ENCODE data around the gene ADAMTSL1. TPM values are rescaled to one million over a fixed set of nuclear protein-coding genes. Genes with fewer than 3 reads are reported as not detected.

ADAMTSL1 gene
- total and polyA plus RNA-seq, 8 donors = 1.1 to 98.8 (median 8.4) TPM

DNA sequence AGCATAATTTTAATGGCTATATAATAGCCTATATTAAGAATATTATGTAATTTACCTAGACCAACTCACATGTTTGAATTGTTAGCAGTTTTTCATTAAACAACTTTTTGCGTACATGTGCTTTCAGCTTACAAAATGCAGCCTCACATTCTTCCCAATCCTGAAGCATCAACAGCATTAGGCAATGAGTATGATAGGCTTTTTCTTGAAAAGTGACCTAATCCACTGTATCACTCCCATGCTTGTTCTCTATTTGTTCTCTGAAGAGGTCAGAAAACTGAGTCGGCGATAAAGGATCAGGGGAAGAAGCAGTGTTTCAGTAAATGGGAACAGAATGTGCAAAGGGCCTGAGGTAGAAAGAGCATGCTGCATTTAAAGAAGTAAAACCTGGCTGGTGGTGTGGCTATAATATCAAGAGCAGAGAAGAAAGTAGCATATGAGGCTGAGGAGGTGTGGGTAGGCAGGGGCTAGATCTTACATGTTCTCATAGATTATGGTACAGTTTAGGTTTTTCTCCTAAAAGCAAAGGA lies 346.7 kb downstream of the ADAMTSL1 start:
- no peaks in the 10 kb centered on the region for H3K27me3 ChIP-seq
- no peak for DNase-seq
- no peak for TF ChIP-seq EP300 (IDR thresholded peaks at IDR 0.05)
- no peak overlapping the region for H3K4me3 ChIP-seq
- intact Hi-C loops (cut with DNase I; ENCODE audit: low total_unique reads) = no loop called here
- peaks cover 9 to 43% (median 30%) of the 10 kb centered on the region in 4 donors for H3K4me1 ChIP-seq
- peaks cover 0 to 8% (median 0%) of the 10 kb centered on the region in 4 donors for H3K36me3 ChIP-seq
- no peak overlapping the region for H3K27ac ChIP-seq
- WGBS, 5 donors = 76 to 96% (median 93%) methylated on average over 3 of the region's 3 CpGs
- H3K9me3 ChIP-seq = no peaks in the 10 kb centered on the region

DNA sequence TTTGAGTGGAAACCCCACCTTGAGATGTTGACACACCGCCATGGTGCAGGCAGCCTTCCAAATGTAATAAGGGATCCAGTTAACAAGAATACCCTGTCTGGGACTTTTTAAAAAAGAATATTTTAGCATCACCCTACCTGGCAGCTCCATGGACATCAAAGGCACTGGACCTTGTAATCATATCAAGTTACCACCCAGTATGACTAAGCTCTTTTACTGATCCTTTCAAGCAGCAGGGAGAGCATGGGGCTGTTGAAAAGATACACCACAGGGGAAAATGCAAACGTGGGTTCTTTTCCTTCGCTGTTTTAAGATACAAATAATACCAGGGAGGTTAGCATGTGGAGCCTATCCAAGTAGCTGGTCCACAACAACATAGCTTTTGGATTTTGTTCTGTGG lies 347.8 kb downstream of the ADAMTSL1 start:
- Histone ChIP-seq H3K27ac (peak overlapping the region in 3 of 5 donors; percentile 1 to 51 (median 48)), H3K36me3 (peaks cover 0 to 8% (median 0%) of the 10 kb centered on the region in 4 donors), H3K4me3 (no peak overlapping the region), H3K4me1 (peaks cover 11 to 52% (median 38%) of the 10 kb centered on the region in 4 donors), H3K9me3 (no peaks in the 10 kb centered on the region), H3K27me3 (no peaks in the 10 kb centered on the region)
- no peak for DNase-seq
- 46 to 55% (median 51%) methylated on average over 3 of the region's 3 CpGs for WGBS, 5 donors
- intact Hi-C loops (cut with DNase I; ENCODE audit: low total_unique reads) = no loop called here
- no peak for TF ChIP-seq CTCF (IDR thresholded peaks at IDR 0.05)
- TF ChIP-seq POLR2AphosphoS5 (IDR thresholded peaks at IDR 0.05) = peak in 1 of 3 donors; percentile 17

DNA sequence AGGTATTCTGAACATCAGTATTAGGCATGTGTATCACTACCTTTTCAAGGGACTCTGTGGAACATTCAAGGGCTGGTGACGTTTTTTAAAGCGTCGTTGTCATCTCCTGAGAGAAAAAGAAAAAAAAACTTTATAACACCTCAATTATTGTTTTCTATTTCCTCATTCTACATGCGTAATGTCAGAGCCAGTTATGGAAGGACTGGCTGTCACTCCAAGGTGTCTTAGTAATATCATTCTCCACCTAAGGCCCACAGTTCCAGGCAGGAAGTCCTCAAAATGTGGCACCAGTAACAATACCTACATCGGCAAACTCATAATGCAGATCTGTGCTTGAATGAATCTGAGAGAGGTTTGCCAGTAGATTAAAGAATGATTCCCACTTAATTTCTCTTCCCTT lies 348.9 kb downstream of the ADAMTSL1 start:
- no peak for TF ChIP-seq POLR2A (IDR thresholded peaks at IDR 0.05)
- no peak for TF ChIP-seq POLR2AphosphoS5 (IDR thresholded peaks at IDR 0.05)
- no peak for TF ChIP-seq EP300 (IDR thresholded peaks at IDR 0.05)
- TF ChIP-seq CTCF (IDR thresholded peaks at IDR 0.05) = no peak
- no peak for DNase-seq
- intact Hi-C loops (cut with DNase I; ENCODE audit: low total_unique reads) = no loop called here
- no peaks in the 10 kb centered on the region for H3K9me3 ChIP-seq
- H3K4me3 ChIP-seq = no peak overlapping the region
- H3K36me3 ChIP-seq = peaks cover 0 to 3% (median 0%) of the 10 kb centered on the region in 4 donors
- no peaks in the 10 kb centered on the region for H3K27me3 ChIP-seq
- H3K4me1 ChIP-seq = peaks cover 11 to 52% (median 38%) of the 10 kb centered on the region in 4 donors
- 79 to 93% (median 92%) methylated on average over 5 of the region's 5 CpGs for WGBS, 5 donors
- H3K27ac ChIP-seq = no peak overlapping the region

- WGBS, 5 donors = 41 to 67% (median 52%) methylated on average over 4 of the region's 4 CpGs
- Histone ChIP-seq H3K36me3 (no peaks in the 10 kb centered on the region), H3K4me3 (no peak overlapping the region), H3K9me3 (no peaks in the 10 kb centered on the region), H3K27ac (no peak overlapping the region), H3K4me1 (peaks cover 11 to 52% (median 38%) of the 10 kb centered on the region in 4 donors), H3K27me3 (no peaks in the 10 kb centered on the region)
- TF ChIP-seq POLR2AphosphoS5 (IDR thresholded peaks at IDR 0.05) (no peak), CTCF (IDR thresholded peaks at IDR 0.05) (peak in 5 of 7 experiments; percentile 9 to 36 (median 27))
- DNase-seq = peak in 1 of 2 donors; percentile 61
- intact Hi-C loops (cut with DNase I; ENCODE audit: low total_unique reads) = no loop called here
Observed at GRCh38 chr9:18824095-18824666, 350.2 kb downstream of the ADAMTSL1 start.

- H3K27me3 ChIP-seq = no peaks in the 10 kb centered on the region
- 65 to 90% (median 82%) methylated on average over 3 of the region's 3 CpGs for whole genome bisulfite sequencing, 5 donors
- H3K4me1 ChIP-seq = peaks cover 11 to 44% (median 36%) of the 10 kb centered on the region in 4 donors
- TF ChIP-seq CTCF (IDR thresholded peaks at IDR 0.05) (no peak), POLR2A (IDR thresholded peaks at IDR 0.05) (no peak), EP300 (IDR thresholded peaks at IDR 0.05) (no peak), POLR2AphosphoS5 (IDR thresholded peaks at IDR 0.05) (no peak)
- no peak for DNase-seq
- H3K4me3 ChIP-seq = no peak overlapping the region
- peak overlapping the region in 2 of 5 donors; percentile 13 to 44 for H3K27ac ChIP-seq
- intact Hi-C loops (cut with DNase I; ENCODE audit: low total_unique reads) = no loop called here
- H3K36me3 ChIP-seq = no peaks in the 10 kb centered on the region
- no peaks in the 10 kb centered on the region for H3K9me3 ChIP-seq
Observed at GRCh38 chr9:18825656-18826170, 351.8 kb downstream of the ADAMTSL1 start.

Data from stomach (tissue), 9 donors.